IPS-18c (cell line): ENCODE measurements around the gene HSFX4.

Experiments
- H3K4me3 ChIP-seq: 2 replicates; pipeline ENCODE4 v1.7.0; 2013; ENCODE audit warnings: low read depth, mild to moderate bottlenecking, low read length, moderate library complexity; ENCODE audit not compliant: insufficient read depth
- H3K9me3 ChIP-seq: one replicate; pipeline ENCODE4 v1.6.1; 2013; ENCODE audit warnings: mild to moderate bottlenecking, low read length, moderate library complexity; ENCODE audit not compliant: control insufficient read depth, insufficient read depth

HSFX4 gene

GRCh38 chrX:149962010-149962409, 32.6 kb downstream of the HSFX4 start:
- no peaks in the 10 kb centered on the region for H3K9me3 ChIP-seq
- no peak overlapping the region for H3K4me3 ChIP-seq

DNA sequence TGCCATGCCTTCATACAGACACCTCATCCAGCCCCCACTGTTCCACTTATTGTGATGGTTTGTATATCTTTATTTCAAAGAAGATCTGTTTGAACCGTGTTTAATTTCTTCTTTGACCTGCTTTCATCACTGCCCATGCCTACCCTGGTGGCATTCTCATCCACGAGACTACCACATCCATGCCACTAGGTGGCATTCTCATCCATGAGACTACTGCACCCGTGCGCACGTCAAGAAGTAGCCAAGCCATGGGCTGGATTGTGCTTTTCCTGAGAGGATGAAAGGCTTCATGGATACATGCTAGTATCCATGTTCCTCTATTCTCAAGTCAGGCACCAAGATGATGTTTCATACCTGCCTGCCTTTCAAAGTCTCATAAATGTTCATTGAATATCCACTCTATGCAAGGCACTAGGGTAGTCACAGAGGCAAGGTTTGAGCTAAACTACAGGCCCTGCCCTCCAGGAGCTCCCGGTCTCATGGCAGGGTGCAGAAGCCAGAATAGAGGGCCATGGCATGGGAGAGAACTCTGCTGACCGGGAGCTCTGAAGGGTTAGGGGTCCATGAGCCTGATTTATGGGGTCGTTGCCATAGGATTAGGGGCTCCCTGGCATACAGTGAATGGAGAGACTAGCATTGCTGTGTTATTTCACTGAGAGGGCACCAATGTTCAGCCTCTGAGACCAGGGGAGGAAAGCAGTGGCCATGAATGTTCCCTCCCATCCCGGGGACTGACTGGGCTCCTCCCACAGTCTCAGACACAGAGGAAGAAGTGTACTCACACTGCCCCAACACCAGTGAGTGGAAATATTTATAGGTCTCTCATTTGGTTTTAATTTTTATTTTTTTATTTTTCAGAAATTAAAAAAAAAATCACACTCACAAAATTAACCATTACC, 33.7 kb downstream of the HSFX4 start:
- Histone ChIP-seq H3K4me3 (no peak overlapping the region), H3K9me3 (no peaks in the 10 kb centered on the region)

GRCh38 chrX:149979126-149979644, 49.8 kb downstream of the HSFX4 start:
- H3K9me3 ChIP-seq = no peaks in the 10 kb centered on the region

More at GRCh38 chrX:149979126-149979644, 49.8 kb downstream of the HSFX4 start:
- H3K4me3 ChIP-seq = no peak overlapping the region
